HCT116 (cell line): Measurements from ENCODE around the gene DYRK2. TPM values are rescaled to one million over a fixed set of nuclear protein-coding genes. Genes with fewer than 3 reads are reported as not detected.

ENCODE experiments used
- ATAC-seq: fragments of 200-7000 bp; cut with Tn5 transposase; 2 replicates; pipeline ENCODE4 v1.9.1; 2020; ENCODE audit warnings: mild to moderate bottlenecking, moderate library complexity
- BruUV-seq: library from RNA; stranded (reverse); fragments of 400-500 nt; replicated peaks from 2 replicates; lab custom pipeline; 2021; lab: Mats Ljungman, UMichigan
- CTCF ChIA-PET: fragments of 300-600 bp; sonication (Branson Sonifier 250); formaldehyde crosslinking; loops from one replicate; lab custom pipeline; 2021; ENCODE audit warnings: antibody characterized with exemption; lab: Charles Lee
- POLR2A ChIA-PET: fragments of 300-600, 350-600 bp; sonication (Branson Sonifier 250); formaldehyde crosslinking; loops from one replicate; lab custom pipeline; 2021; ENCODE audit warnings: antibody characterized with exemption; lab: Charles Lee
- RAD21 ChIA-PET, 2 experiments: fragments of 300-600 bp; sonication (Branson Sonifier 250); formaldehyde crosslinking; loops; one replicate each; lab custom pipeline; 2023; ENCODE audit warnings: low total read pairs in 2 of 2; ENCODE audit not compliant: uncharacterized antibody in 2 of 2, unreplicated experiment in 2 of 2, low non-redundant PET in 1 of 2; lab: Charles Lee
- DNase-seq: peaks from one replicate; pipeline ENCODE4 v3.0.0-alpha.2; 2010; ENCODE audit warnings: low read depth, low spot score
- H2AFZ ChIP-seq: fragments of 200-600 bp; shearing (Covaris generic), sonication (generic); 2 replicates; pipeline ENCODE4 v1.6.1; 2017; ENCODE audit warnings: low read depth, mixed run types, mixed read lengths, antibody characterized with exemption, low read length; ENCODE audit not compliant: poor library complexity, severe bottlenecking
- H3K27ac ChIP-seq: 2 replicates; pipeline ENCODE4 v1.5.1; 2012; ENCODE audit warnings: low read depth, low read length
- H3K27me3 ChIP-seq: fragments of 200-600 bp; sonication (generic); 2 replicates; pipeline ENCODE4 v1.6.1; 2016; ENCODE audit warnings: mixed run types, low read length, mixed read lengths; ENCODE audit not compliant: insufficient read depth
- H3K36me3 ChIP-seq, 2 experiments: fragments of 200-500 bp in 1 of 2; fragments of 200-600 bp in 1 of 2; sonication (Bioruptor generic) in 1 of 2; sonication (generic) in 1 of 2; 2 replicates each; pipeline versions ENCODE4 v1.5.1 to v1.6.1; 2014 to 2016; ENCODE audit warnings: low read length in 2 of 2, inconsistent platforms in 1 of 2, mixed read lengths in 1 of 2, mixed run types in 1 of 2; ENCODE audit not compliant: insufficient read depth in 2 of 2, control insufficient read depth in 1 of 2
- H3K4me1 ChIP-seq, 2 experiments: fragments of 200-600 bp in 1 of 2; sonication (generic) in 1 of 2; 2 replicates each; pipeline versions ENCODE4 v1.5.1 to v1.6.1; 2012 to 2017; ENCODE audit warnings: low read length in 2 of 2, inconsistent platforms in 1 of 2, mild to moderate bottlenecking in 1 of 2, mixed read lengths in 1 of 2, mixed run types in 1 of 2, moderate library complexity in 1 of 2; ENCODE audit not compliant: insufficient read depth in 2 of 2, control insufficient read depth in 1 of 2
- H3K4me2 ChIP-seq: fragments of 200-600 bp; sonication (generic); 2 replicates; pipeline ENCODE4 v1.6.1; 2017; ENCODE audit warnings: mixed run types, low read length, mixed read lengths
- H3K4me3 ChIP-seq, 2 experiments: fragments of 200-600 bp in 1 of 2; sonication (generic) in 1 of 2; replicated peaks in 1 of 2; 2 replicates each; pipeline ENCODE4 v1.5.1; 2011 to 2016; ENCODE audit warnings: low read length in 2 of 2, control low read depth in 1 of 2, low read depth in 1 of 2, mild to moderate bottlenecking in 1 of 2, mixed read lengths in 1 of 2, mixed run types in 1 of 2
- H3K79me2 ChIP-seq: fragments of 200-600 bp; sonication (generic); 2 replicates; pipeline ENCODE4 v1.6.1; 2017; ENCODE audit warnings: mild to moderate bottlenecking, mixed run types, low read length, moderate library complexity, mixed read lengths; ENCODE audit not compliant: insufficient read depth
- H3K9ac ChIP-seq: fragments of 200-600 bp; sonication (generic); 2 replicates; pipeline ENCODE4 v1.6.1; 2016; ENCODE audit warnings: low read length, mixed read lengths
- H3K9me2 ChIP-seq: fragments of 200-600 bp; sonication (generic), shearing (Covaris generic); 2 replicates; pipeline ENCODE4 v1.6.1; 2017; ENCODE audit warnings: mixed run types, mild to moderate bottlenecking, moderate library complexity; ENCODE audit not compliant: insufficient read depth
- H3K9me3 ChIP-seq, 2 experiments: fragments of 200-500 bp in 1 of 2; fragments of 200-600 bp in 1 of 2; sonication (Bioruptor generic) in 1 of 2; sonication (generic) in 1 of 2; 2 replicates each; pipeline ENCODE4 v1.6.1; 2014 to 2017; ENCODE audit warnings: low read length in 2 of 2, mixed read lengths in 2 of 2, inconsistent platforms in 1 of 2, low read depth in 1 of 2, mild to moderate bottlenecking in 1 of 2, mixed run types in 1 of 2, moderate library complexity in 1 of 2; ENCODE audit not compliant: control insufficient read depth in 1 of 2, insufficient read depth in 1 of 2
- H4K20me1 ChIP-seq: fragments of 200-600 bp; sonication (generic), shearing (Covaris generic); 2 replicates; pipeline ENCODE4 v1.6.1; 2017; ENCODE audit warnings: mixed run types, mild to moderate bottlenecking, moderate library complexity; ENCODE audit not compliant: insufficient read depth
- ATF3 ChIP-seq: IDR thresholded peaks from 2 replicates; pipeline ENCODE4 v1.6.1; 2012
- CTCF ChIP-seq, 3 experiments: fragments of 200-600 bp in 1 of 3; sonication (generic) in 1 of 3; IDR thresholded peaks in 2 of 3; conservative IDR thresholded peaks in 1 of 3; 2 replicates each; pipeline ENCODE4 v1.5.1; 2012 to 2017; ENCODE audit warnings: low read depth in 2 of 3, low read length in 2 of 3, antibody characterized with exemption in 1 of 3, borderline replicate concordance in 1 of 3, control low read depth in 1 of 3, mild to moderate bottlenecking in 1 of 3, mixed read lengths in 1 of 3, mixed run types in 1 of 3, moderate library complexity in 1 of 3; ENCODE audit not compliant: insufficient read depth in 1 of 3
- EGR1 ChIP-seq: IDR thresholded peaks from 2 replicates; pipeline ENCODE4 v1.6.1; 2012; ENCODE audit warnings: low read depth
- EZH2phosphoT487 ChIP-seq: fragments of 200-600 bp; IDR thresholded peaks from 2 replicates; pipeline ENCODE4 v1.6.1; 2018; ENCODE audit warnings: antibody characterized with exemption, borderline replicate concordance
- FOSL1 ChIP-seq: IDR thresholded peaks from 2 replicates; pipeline ENCODE4 v1.6.1; 2012; ENCODE audit warnings: low read depth
- MAX ChIP-seq: IDR thresholded peaks from 2 replicates; pipeline ENCODE4 v1.6.1; 2012
- RAD21 ChIP-seq: IDR thresholded peaks from 2 replicates; pipeline ENCODE4 v1.6.1; 2012; ENCODE audit warnings: low read depth, mild to moderate bottlenecking
- SRF ChIP-seq: IDR thresholded peaks from 2 replicates; pipeline ENCODE4 v1.6.1; 2012; ENCODE audit warnings: low read depth
- TCF7L2 ChIP-seq: IDR thresholded peaks from 2 replicates; pipeline ENCODE4 v1.7.0; 2011; ENCODE audit warnings: borderline replicate concordance, inconsistent platforms; ENCODE audit not compliant: insufficient read depth, insufficient read length; ENCODE audit errors: extremely low read depth
- ZFX ChIP-seq: fragments of 450-650 bp; IDR thresholded peaks from 2 replicates; pipeline ENCODE4 v1.6.1; 2017
- intact Hi-C: fragments of 100-400 bp; cut with micrococcal nuclease; formaldehyde crosslinking; loops from 2 replicates; pipeline ENCODE4 v1.10.0; 2022
- total RNA-seq: library from RNA; stranded (reverse); gene quantifications from one replicate; pipeline ENCODE4 v1.2.1, GENCODE V29; 2021; ENCODE audit not compliant: unreplicated experiment

Gene DYRK2
- total RNA-seq, 1 experiment from 2014 or later: 28.7 TPM

- Histone ChIP-seq H3K4me1 (peaks cover 1 to 5% of the 10 kb centered on the region in 2 experiments; a peak in 3 of 4 replicates), H4K20me1 (peaks cover 4% of the 10 kb centered on the region; the same call in 1 of the 2 replicates)
- CTCF ChIA-PET: no interaction called here
These were observed 7.3 kb downstream of the DYRK2 start for GRCh38 chr12:67655829-67656228.

More at GRCh38 chr12:67655829-67656228, 7.3 kb downstream of the DYRK2 start:
- peaks cover 97% of the 10 kb centered on the region for H3K79me2 ChIP-seq
- TF ChIP-seq EZH2phosphoT487 (no peak), ZFX (no peak), FOSL1 (no peak), SRF (no peak), MAX (no peak), TCF7L2 (no peak), ATF3 (no peak), RAD21 (no peak), CTCF (IDR thresholded peaks at IDR 0.05 in 2 of 3, conservative IDR thresholded peaks at IDR 0.05 in 1 of 3; ENCODE audit: borderline replicate concordance in 1 of 3, insufficient read depth in 1 of 3, low read depth in 2 of 3, low read length in 2 of 3) (no peak), EGR1 (no peak)
- no peak overlapping the region for H2AFZ ChIP-seq
- POLR2A ChIA-PET: no interaction called here
- ATAC-seq (no peak), DNase-seq (no peak)
- no TSS peak for BruUV-seq
- intact Hi-C loops: no loop called here
- no peaks in the 10 kb centered on the region for H3K9me3 ChIP-seq
- no peak overlapping the region for H3K9ac ChIP-seq
- H3K9me2 ChIP-seq: no peaks in the 10 kb centered on the region
- H3K4me2 ChIP-seq: no peak overlapping the region
- H3K27ac ChIP-seq: no peak overlapping the region
- no peaks in the 10 kb centered on the region for H3K27me3 ChIP-seq
- no peak overlapping the region for H3K4me3 ChIP-seq
- H3K36me3 ChIP-seq: peaks cover 11 to 21% of the 10 kb centered on the region in 2 experiments; a peak in 2 of 4 replicates
- RAD21 ChIA-PET: no interaction called here
